ENCODE results near the gene BTN3A1.

Gene BTN3A1

DNA sequence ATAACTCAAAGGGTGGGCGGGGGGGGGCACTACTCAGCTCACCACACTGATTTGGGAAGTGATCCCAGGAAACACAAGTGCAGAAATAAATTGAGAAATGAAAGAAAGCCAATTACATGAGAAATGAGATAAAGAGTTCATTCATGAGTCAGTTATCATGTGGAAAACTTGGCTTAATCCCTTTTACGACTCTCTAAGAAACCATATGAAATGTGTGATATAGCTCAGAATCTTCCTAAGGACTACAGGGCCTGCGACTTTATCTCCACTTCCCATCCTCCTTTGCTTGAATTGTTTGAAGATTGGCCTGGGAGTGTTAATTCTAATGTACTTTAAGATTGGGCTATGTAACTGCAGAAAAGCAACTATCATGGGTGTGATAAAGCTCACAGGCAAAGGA lies 22.8 kb upstream of the BTN3A1 start:
- no peak for DNase-seq (ENCODE audit: low read depth, low spot score)

DNA sequence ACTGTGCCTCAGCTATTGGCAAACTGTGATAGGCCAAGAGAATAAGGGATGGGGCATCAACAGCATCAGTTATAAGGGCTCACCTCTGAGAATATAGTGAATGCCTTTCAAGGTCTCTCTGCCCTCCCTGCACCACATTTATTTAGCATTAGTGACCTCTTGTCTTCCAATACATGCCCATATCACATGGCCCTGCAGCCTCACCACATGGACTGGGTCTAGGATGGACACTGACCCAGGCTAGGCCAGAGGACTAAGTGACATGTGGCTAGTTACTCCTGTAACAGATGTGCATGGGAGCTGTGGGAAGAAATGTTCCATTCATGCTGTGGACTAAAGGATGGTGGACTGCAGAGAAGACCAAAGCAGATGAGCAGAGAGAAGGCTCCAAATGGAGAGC lies 22.3 kb upstream of the BTN3A1 start:
- DNase-seq (ENCODE audit: low read depth, low spot score) = no peak

DNA sequence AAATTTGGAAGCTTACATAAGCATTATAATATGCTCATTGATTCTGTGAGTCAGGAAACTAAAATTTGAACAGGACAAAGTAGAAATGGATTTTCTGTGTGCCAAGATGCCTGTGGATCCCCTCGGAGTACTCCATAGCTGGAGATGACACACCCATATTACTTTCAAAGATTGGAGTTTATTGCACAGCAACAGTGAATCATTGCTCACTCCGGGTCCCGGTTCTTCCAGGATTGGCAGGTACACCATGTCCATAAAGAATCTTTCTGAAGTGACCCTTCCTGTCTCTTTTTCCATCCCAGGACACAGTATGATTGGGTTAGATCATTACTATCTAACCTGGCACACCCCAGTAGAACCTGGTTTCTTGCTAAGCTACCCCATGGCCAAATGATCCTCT lies 21.8 kb upstream of the BTN3A1 start:
- DNase-seq (ENCODE audit: low read depth, low spot score) = no peak

DNA sequence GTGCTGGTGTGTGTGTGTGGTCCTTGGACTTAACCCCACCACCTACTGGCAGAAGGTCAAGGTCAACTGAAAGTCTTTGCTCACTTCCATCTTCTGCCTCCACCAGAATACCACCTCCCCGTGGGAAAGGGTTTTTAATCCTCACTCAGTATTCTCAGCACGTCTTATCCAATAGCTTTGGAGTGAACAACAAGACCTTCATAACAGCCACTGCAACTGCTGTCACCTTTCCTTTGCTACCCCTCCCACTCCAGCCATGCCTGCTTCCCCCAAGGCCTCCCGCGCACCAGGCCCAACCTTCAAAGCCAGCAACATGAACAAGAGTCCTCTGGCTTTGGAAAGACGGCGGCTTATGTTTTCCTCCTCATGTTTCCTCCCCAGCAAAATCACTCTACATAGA lies 20.0 kb upstream of the BTN3A1 start:
- no peak for DNase-seq (ENCODE audit: low read depth, low spot score)

DNA sequence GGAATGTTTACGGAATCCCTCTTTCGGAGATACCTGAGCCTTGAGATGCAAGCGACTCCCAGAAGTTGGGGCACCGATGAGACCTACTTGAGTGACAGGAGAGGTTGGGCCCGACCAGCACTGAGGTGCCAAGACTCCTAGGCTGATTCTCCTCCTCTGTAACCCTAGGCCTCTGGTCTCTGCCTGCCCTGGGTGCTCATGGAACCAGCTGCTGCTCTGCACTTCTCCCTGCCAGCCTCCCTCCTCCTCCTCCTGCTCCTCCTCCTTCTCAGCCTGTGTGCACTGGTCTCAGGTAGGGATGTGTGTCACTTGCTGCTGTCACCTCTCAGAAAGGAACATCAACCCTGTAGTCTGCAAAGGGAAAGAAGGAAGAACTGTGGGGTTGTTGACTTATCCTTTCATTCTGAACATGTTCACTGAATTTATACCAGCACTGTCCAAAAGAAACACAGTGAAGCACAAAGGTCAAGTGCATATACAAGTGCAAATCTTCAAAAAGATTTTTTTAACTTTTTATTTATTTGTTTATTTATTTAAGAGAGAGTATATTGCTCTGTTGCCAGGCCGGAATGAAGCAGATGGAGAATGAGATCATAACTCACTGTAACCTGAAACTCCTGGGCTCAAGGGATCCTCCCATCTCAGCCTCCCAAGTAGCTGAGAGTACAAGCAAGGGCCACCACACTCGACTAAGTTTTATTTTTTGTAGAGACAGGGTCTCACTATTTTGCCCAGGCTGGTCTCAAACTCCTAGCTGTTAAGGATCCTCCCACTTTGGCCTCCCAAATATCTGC lies 18.3 kb upstream of the BTN3A1 start:
- DNase-seq (ENCODE audit: low read depth, low spot score) = no peak

DNA sequence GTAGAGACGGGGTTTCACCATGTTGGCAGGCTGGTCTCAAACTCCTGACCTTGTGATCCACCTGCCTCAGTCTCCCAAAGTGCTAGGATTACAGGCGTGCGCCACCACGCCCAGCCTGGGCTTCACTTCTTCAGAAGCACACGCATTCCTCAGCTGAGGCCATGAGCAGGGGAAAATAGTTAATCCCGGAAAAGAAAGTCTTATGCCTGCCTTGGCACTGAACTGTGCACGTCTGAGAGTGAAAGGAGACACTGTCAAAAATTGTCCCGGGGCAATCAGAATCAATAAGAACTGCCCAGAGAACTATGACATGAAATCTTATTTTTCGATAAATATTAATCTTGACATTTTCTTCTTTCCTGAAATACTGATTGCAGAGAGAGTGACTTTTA lies 16.3 kb upstream of the BTN3A1 start:
- DNase-seq (ENCODE audit: low read depth, low spot score) = no peak

DNA sequence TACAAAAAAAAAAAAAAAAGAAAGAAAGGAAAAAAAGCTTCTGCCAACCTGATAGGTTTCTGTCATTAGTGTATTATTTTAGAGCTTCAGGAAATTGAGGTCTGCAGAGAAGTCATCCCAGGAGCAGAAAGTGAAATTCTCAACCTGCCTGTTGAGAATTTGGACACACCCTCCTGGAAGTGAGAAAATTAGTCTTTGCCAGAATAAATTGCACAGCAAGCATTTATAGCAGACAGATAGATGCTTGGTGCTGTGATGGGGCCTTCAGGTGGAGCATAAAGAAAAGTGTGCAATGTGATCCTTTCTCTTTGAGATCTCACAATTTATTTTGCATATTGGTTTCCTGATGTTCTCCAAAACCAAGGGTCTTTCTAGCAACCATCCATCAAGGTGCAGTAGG lies 14.5 kb upstream of the BTN3A1 start:
- DNase-seq (ENCODE audit: low read depth, low spot score) = no peak

DNA sequence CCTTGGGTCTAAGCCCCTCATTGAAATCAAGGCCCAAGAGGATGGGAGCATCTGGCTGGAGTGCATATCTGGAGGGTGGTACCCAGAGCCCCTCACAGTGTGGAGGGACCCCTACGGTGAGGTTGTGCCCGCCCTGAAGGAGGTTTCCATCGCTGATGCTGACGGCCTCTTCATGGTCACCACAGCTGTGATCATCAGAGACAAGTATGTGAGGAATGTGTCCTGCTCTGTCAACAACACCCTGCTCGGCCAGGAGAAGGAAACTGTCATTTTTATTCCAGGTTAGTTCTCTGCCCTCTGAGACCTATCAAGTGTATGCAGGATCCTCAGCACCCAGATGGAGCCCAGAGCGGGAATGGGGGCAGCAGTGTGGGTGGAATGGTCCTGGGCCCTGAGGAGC lies 14.1 kb upstream of the BTN3A1 start:
- no peak for DNase-seq (ENCODE audit: low read depth, low spot score)

DNA sequence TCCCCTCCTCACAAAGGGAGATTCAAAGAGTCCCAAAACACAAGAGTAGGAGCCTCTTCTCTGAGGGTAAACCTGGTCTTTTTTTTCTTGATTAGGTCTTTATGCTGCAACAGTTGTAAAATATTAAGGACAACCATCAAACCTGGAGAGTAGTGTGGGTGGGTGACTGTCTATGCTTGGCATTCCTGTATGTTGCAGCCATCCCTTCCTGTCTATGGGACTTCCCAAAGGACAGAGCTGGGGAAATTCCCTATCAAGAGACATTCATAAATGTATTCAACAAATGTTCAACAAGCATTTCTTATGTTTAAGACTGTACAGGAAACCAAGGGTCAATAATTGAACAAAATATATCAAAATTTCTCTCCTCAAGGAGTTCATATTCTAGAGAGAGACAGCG lies 13.6 kb upstream of the BTN3A1 start:
- no peak for DNase-seq (ENCODE audit: low read depth, low spot score)

DNA sequence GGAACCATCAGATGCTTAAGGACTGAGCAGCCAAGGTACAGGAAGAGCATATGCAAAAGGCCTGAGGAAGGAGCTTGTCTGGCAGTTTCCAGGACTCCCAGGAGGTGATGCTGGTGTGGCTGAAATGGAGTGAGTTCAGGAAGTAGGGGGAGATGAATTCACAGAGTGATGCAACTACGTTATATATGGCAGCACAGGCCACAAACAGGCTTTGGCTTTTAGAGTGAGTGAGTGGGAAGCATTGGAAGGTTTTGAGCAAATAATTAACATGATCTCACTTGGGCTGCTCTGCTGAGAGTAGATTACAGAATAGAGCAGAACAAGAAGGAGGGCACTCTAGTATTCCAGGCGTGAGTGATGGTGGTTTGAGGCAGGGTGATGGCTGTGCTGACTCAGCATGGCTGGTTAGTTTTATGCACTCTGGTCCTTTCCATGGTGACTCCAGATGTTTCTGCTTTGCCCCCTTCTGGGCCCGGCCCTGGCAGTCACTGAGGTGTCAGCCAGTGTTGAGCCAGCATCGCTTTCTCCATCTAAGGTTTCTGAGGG lies 12.7 kb upstream of the BTN3A1 start:
- no peak for DNase-seq (ENCODE audit: low read depth, low spot score)

DNA sequence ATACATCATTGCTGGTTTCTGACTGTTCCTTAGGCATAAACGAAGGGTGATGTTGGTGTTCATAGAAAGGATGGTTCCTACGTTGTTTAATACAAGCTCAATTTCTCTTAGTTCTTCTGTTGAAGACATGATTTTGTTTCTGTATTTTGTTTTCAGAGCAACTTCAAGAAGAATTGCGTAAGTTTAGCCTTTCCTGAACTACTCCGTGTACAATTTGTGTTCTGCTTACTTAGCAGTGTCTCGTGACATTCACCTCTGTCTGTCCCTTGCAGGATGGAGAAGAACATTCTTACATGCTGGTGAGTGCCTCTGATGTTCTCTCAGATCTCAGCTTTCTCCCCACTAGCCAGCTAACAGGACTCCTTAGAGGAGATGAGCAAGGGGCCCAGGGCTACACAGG lies 11.5 kb upstream of the BTN3A1 start:
- no peak for DNase-seq (ENCODE audit: low read depth, low spot score)

DNA sequence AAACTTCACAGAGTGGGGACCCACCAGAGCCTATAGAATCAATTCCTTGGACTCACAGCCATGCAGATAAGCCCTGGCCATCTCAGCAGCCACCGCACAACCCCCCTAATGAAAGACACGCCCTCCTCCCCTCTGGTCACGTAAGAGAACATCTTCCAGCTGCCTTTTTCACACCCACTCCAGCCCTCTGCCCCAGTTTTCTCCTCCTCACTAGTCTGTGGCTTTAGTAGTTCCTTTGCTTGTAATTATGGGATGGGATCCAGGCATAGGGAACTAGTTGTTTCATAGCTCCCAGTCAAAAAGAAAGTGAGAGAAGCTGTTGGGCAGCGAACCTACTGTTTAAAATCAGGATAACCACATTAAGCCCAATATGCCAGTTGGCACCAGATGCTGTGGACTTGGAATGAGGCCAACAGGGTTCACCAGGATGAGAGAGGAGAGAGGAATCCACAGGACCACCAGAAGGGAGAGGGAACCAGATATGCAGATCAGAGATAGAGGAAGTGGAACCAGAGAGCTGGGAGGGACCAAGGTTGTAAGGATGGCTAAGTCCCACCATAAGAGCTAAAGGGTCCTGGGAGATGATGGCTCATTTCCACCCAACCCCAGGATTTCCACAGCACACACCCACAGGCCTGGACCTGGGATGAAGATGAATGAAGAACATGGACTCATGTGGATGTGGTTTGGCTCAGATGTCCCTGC lies 9.0 kb upstream of the BTN3A1 start:
- no peak for DNase-seq (ENCODE audit: low read depth, low spot score)

DNA sequence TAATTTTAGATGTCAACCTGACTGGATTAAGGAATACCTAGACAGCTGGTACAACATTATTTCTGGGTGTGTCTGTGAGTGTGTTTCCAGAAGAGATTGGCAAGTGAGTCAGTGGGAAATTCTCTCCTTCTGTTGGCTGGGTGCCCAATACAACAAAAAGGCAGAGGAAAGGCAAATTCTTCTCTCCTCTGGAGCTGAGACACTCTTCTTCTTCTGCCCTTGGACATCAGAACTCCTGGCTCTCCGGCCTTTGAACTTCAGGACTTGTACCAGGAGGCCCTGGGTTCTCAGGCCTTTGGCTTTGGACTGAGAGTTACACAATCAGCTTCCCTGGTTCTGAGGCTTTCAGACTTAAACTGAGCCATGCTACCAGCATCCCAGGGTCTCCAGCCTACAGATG lies 7.8 kb upstream of the BTN3A1 start:
- no peak for DNase-seq (ENCODE audit: low read depth, low spot score)

DNA sequence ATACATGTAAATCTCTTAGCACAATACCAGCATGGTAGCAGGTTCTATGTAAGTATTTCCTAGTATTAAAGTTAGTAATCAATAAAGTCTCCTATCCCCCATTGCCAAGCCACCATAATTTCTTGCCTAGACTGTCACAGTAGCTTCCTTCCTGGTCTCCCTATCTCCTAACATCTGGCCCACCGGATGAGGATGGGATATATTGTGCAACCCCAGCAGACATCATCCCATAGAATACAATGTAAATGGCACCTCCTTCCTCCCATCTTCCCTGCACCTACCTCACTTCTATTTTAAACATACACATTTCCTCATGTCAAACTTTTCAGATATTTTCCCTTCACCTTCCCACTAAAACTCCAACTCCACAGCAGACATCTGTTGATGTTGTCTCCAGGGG lies 3.5 kb upstream of the BTN3A1 start:
- no peak for DNase-seq (ENCODE audit: low read depth, low spot score)

DNA sequence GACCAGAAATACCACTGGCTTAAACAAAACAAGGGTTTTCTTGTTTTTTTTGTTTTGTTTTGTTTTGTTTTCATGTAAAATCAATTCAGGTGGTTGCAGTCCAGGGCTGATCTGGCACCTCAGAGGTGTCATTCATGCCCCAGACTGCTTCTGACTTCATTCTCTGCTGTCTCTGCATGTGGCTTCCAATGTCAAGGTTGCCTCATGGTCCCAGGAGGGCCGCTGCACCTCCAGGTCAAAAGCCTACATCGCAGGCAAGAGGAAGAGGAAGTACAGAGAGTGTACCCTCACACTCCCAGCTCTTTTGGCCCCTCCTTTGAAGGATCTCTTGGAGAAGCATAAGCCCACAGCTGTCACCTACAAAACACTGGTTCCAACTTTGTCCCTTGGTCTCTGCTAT lies 1.4 kb upstream of the BTN3A1 start:
- DNase-seq (ENCODE audit: low read depth, low spot score) = no peak

DNA sequence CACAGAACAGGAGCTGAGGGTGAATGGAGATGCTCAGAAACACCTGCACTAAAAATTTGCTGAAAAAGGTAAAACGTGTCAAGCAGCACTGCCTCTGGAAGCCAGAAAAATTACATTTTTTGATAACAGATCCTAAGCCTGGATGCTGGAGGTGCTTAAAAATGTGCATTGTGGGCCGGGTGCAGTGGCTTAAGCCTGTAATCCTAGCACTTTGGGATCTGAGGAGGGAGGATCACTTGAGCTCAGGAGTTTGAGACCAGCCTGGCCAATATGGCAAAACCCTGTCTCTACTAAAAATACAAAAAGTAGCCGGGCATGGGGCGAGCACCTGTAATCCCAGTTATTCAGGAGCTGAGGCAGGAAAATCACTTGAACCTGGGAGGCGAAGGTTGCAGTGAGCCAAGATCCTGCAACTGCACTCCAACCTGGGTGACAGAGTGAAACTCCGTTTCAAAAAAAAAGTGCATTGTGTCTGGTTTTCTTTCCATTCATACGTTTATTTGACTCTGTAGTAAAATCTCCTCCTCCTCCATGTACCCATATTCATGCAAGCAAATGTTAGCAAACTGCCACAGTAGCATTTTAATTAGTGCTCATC lies 587 bp upstream of the BTN3A1 start:
- DNase-seq (ENCODE audit: low read depth, low spot score) = no peak

DNA sequence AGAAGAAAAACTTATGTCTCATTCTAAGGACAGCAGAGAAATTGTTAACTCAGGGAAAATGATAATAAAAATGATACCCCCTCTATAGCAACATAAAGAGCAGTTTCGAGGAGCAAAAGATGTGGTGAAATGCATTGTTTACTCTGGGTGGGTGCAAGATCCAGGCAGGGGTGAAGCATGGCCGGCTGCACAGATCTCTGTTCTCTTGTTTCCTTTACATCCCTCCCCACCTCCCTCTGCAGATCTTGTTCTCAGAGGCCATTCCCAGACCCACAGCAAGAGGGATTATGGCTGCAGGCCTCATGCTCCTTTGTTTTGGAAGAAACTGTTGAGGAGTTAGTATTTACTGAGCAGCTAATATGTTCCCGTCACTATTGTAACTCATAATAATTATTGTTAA lies 1.8 kb downstream of the BTN3A1 start:
- no peak for DNase-seq (ENCODE audit: low read depth, low spot score)

DNA sequence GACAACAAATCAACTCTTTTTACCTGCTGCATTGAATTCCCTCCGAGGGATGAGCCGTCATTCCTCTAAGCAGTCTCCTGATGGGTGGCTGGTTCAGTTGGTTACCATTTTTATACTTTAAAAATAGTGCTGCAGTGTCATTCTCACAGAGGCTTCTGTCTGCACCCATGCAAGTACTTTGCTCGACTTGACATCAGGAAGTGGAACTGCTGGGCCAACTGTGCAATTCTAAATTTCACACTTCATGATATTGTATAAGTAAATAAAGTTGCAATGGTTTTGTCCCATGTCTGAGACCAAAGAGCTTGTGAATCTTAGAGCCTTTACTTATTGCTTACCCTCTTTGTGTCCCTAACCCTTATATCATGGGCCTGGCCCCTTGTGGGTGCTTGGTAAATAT lies 2.5 kb downstream of the BTN3A1 start:
- no peak for DNase-seq (ENCODE audit: low read depth, low spot score)

DNA sequence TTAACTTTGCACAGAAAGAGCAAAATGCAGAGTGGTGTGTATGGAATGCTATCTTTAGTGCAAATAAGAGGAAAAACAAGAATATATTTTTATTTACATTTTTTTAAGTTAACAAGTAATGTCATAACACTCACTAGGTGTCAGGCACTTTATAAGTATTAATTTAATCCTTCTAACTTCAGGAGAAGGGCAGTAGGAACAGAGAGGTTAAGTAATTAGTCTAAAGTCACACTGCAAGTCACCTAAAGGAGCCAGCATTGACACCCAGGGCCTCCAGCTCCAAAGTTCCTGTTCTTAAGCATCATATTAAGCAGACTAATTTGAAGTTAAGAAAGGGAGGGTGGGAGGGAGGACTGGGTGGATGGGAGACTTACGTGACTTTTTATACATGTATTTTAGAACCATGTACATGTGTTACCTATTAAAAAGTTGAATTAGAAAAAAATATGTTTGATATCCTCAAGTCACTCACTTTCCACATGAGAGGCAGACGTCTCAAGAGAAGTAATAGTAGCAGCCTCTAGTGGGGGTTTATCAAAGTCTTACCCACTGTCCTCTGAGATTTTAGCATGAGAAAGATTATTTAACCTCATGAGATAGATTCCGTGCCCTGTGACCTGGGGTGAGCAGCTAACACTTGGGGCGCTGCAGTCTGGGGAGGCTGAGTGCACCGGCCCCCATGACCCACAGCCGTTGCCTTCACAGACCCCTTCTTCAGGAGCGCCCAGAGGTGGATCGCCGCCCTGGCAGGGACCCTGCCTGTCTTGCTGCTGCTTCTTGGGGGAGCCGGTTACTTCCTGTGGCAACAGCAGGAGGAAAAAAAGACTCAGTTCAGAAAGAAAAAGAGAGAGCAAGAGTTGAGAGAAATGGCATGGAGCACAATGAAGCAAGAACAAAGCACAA lies 7.0 kb downstream of the BTN3A1 start:
- no peak for DNase-seq (ENCODE audit: low read depth, low spot score)

DNA sequence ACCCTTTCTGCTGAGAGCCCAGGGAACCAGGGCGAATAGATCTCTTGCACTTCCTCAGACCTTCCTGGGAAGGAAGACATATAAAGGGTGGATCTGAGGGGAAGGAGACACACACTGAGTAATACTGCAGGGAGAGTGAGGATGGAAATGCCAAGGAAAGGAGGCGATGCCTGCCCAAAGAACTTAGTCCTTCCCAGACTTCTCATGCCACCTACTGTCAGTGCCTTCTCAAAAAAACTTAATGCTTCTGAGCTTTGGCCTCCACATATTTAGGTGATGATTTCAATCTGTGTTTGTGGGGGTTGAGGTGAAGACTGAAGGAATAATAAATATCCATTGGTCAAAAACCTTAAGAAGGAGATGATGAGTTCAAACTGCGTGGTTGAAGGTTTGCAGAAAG lies 9.7 kb downstream of the BTN3A1 start:
- DNase-seq (ENCODE audit: low read depth, low spot score) = no peak

DNA sequence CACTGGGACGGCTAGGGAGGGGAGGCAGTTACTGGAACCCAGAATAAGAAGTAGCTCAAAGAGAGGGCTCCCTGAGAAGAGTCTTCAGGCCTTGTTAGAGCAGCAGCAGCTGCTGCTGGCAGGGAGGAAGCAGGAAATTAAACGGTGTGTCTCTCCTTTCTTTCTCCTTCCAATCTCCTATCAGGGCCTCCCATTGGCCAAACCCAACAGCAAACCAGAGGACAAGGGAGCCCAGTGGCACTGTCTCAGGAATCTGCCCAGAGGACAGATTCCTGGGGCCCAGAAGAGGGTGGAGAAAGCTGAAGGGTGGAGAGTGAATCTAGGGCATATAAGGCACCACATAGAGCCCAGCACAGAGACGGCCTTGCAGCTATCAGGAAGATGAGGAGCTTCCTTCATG lies 10.2 kb downstream of the BTN3A1 start:
- DNase-seq (ENCODE audit: low read depth, low spot score) = no peak

DNA sequence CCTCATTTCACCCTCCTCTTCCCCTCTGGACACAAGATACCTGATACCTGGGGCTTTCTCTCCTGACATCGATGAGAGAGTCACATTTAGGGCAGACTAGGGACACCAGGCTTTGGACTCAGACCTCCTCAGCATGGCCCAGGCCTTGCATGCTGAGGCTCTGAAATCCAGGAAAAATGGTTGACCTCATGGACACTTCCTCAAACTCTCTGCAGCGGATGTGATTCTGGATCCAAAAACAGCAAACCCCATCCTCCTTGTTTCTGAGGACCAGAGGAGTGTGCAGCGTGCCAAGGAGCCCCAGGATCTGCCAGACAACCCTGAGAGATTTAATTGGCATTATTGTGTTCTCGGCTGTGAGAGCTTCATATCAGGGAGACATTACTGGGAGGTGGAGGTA lies 10.9 kb downstream of the BTN3A1 start:
- no peak for DNase-seq (ENCODE audit: low read depth, low spot score)

All from iPS DF 19.7 (cell line).